Panc1 (cell line): ENCODE measurements around the gene WDR4. TPM values are rescaled to one million over a fixed set of nuclear protein-coding genes. Genes with fewer than 3 reads are reported as not detected.
"Not testable (repeated sequence)": the region's sequence is repeated elsewhere in the genome, so short reads cannot be mapped to it uniquely, and the experiment has no call there.

Source experiments
- ATAC-seq: fragments of 200-7000 bp; cut with Tn5 transposase; 2 replicates; pipeline ENCODE4 v1.9.1; 2020; ENCODE audit warnings: mild to moderate bottlenecking, moderate library complexity
- BruUV-seq: library from RNA; stranded (reverse); fragments of 400-500 nt; replicated peaks from 2 replicates; lab custom pipeline; 2021; lab: Mats Ljungman, UMichigan
- CTCF ChIA-PET: fragments of 300-600 bp; sonication (Branson Sonifier 250); formaldehyde crosslinking; loops from one replicate; lab custom pipeline; 2022; ENCODE audit warnings: antibody characterized with exemption; lab: Charles Lee
- POLR2A ChIA-PET: fragments of 300-600 bp; sonication (Branson Sonifier 250); formaldehyde crosslinking; loops from one replicate; lab custom pipeline; 2022; ENCODE audit warnings: antibody characterized with exemption; lab: Charles Lee
- DNase-seq: peaks from one replicate; pipeline ENCODE4 v3.0.0-alpha.2; 2010; ENCODE audit warnings: low read depth, low spot score
- H3K27ac ChIP-seq: 2 replicates; pipeline ENCODE4 v1.5.1; 2011; ENCODE audit warnings: mild to moderate bottlenecking, low read length, inconsistent platforms
- H3K27me3 ChIP-seq: fragments of 200-500 bp; sonication (Bioruptor generic); 2 replicates; pipeline ENCODE4 v1.6.0; 2014; ENCODE audit warnings: low read length, inconsistent platforms; ENCODE audit not compliant: control insufficient read depth, insufficient read depth
- H3K36me3 ChIP-seq: fragments of 200-500 bp; sonication (Bioruptor generic); 2 replicates; pipeline ENCODE4 v1.5.1; 2014; ENCODE audit warnings: inconsistent platforms, mild to moderate bottlenecking, low read length, moderate library complexity; ENCODE audit not compliant: control insufficient read depth, insufficient read depth
- H3K4me1 ChIP-seq: 2 replicates; pipeline ENCODE4 v1.5.1; 2011; ENCODE audit warnings: inconsistent platforms, mild to moderate bottlenecking, low read length, moderate library complexity; ENCODE audit not compliant: control insufficient read depth, insufficient read depth
- H3K4me3 ChIP-seq, 2 experiments: 2 replicates each; pipeline ENCODE4 v1.5.1; 2011 to 2012; ENCODE audit warnings: low read depth in 2 of 2, low read length in 2 of 2, mild to moderate bottlenecking in 2 of 2, inconsistent platforms in 1 of 2, moderate library complexity in 1 of 2
- H3K9me3 ChIP-seq: fragments of 200-500 bp; sonication (Bioruptor generic); 2 replicates; pipeline ENCODE4 v1.5.1; 2014; ENCODE audit warnings: low read depth, mild to moderate bottlenecking, inconsistent platforms, low read length, moderate library complexity; ENCODE audit not compliant: control insufficient read depth, insufficient read depth
- POLR2AphosphoS5 ChIP-seq: IDR thresholded peaks from 2 replicates; pipeline ENCODE4 v1.6.1; 2012; ENCODE audit warnings: mild to moderate bottlenecking, low read depth, low read length, moderate library complexity
- SIN3A ChIP-seq: IDR thresholded peaks from 2 replicates; pipeline ENCODE4 v1.6.1; 2012; ENCODE audit warnings: low read depth, mild to moderate bottlenecking, low read length, moderate library complexity, borderline replicate concordance; ENCODE audit not compliant: insufficient read depth
- TCF7L2 ChIP-seq: IDR thresholded peaks from 2 replicates; pipeline ENCODE4 v1.6.1; 2011; ENCODE audit warnings: mild to moderate bottlenecking, low read depth, low read length, inconsistent platforms
- in situ Hi-C: cut with HindIII; loops from 2 replicates; pipeline ENCODE4 v1.10.0; 2016; ENCODE audit warnings: low sequenced_read_pairs, low pct_unique_long_range_greater_than_20kb
- intact Hi-C: fragments of 100-400 bp; cut with micrococcal nuclease; formaldehyde crosslinking; loops from one replicate; pipeline ENCODE4 v1.10.0; 2022; ENCODE audit not compliant: unreplicated experiment
- total RNA-seq: library from RNA; stranded (reverse); gene quantifications from one replicate; pipeline ENCODE4 v1.2.1, GENCODE V29; 2021; ENCODE audit not compliant: unreplicated experiment
- TF ChIP-seq, protein P1 (sequence below): fragments of 450-650 bp; IDR thresholded peaks from 2 replicates; pipeline ENCODE4 v1.5.1; 2017; ENCODE audit warnings: mild to moderate bottlenecking
- TF ChIP-seq, protein P2 (sequence below), 2 experiments: IDR thresholded peaks; 2 replicates each; pipeline ENCODE4 v1.6.1; 2011 to 2012; ENCODE audit warnings: low read depth in 2 of 2, control low read depth in 1 of 2, low read length in 1 of 2, mild to moderate bottlenecking in 1 of 2, moderate library complexity in 1 of 2; ENCODE audit not compliant: insufficient read depth in 1 of 2

The WDR4 gene
- total RNA-seq, 1 experiment from 2014 or later, result 36.7 TPM

DNA sequence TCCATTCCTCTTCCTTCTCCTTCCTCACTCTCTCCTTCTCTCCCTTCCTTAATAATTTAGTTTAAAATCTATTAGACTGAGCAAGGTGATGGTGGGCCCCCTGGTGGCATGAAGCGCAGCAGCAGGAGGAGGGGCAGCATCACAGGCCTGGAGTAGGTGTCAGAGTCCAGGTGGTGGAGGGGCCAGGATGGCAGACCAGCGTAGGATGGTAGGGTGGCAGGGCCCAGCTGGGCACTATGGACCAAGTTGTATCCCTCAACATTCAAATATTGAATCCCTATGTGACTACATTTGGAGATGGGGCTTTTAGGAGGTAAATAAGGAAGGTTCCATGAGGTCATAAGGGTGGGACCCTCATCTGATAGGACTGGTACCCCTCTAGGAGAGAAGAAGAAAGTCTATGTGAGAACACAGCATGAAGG is 61.0 kb downstream of the WDR4 start:
- TF ChIP-seq POLR2AphosphoS5 (no peak), TCF7L2 (no peak)
- TF ChIP-seq, protein P1, sequence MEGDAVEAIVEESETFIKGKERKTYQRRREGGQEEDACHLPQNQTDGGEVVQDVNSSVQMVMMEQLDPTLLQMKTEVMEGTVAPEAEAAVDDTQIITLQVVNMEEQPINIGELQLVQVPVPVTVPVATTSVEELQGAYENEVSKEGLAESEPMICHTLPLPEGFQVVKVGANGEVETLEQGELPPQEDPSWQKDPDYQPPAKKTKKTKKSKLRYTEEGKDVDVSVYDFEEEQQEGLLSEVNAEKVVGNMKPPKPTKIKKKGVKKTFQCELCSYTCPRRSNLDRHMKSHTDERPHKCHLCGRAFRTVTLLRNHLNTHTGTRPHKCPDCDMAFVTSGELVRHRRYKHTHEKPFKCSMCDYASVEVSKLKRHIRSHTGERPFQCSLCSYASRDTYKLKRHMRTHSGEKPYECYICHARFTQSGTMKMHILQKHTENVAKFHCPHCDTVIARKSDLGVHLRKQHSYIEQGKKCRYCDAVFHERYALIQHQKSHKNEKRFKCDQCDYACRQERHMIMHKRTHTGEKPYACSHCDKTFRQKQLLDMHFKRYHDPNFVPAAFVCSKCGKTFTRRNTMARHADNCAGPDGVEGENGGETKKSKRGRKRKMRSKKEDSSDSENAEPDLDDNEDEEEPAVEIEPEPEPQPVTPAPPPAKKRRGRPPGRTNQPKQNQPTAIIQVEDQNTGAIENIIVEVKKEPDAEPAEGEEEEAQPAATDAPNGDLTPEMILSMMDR, result peak; percentile 72
- TF ChIP-seq, protein P2, sequence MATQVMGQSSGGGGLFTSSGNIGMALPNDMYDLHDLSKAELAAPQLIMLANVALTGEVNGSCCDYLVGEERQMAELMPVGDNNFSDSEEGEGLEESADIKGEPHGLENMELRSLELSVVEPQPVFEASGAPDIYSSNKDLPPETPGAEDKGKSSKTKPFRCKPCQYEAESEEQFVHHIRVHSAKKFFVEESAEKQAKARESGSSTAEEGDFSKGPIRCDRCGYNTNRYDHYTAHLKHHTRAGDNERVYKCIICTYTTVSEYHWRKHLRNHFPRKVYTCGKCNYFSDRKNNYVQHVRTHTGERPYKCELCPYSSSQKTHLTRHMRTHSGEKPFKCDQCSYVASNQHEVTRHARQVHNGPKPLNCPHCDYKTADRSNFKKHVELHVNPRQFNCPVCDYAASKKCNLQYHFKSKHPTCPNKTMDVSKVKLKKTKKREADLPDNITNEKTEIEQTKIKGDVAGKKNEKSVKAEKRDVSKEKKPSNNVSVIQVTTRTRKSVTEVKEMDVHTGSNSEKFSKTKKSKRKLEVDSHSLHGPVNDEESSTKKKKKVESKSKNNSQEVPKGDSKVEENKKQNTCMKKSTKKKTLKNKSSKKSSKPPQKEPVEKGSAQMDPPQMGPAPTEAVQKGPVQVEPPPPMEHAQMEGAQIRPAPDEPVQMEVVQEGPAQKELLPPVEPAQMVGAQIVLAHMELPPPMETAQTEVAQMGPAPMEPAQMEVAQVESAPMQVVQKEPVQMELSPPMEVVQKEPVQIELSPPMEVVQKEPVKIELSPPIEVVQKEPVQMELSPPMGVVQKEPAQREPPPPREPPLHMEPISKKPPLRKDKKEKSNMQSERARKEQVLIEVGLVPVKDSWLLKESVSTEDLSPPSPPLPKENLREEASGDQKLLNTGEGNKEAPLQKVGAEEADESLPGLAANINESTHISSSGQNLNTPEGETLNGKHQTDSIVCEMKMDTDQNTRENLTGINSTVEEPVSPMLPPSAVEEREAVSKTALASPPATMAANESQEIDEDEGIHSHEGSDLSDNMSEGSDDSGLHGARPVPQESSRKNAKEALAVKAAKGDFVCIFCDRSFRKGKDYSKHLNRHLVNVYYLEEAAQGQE (IDR thresholded peaks at IDR 0.05; ENCODE audit: insufficient read depth in 1 of 2, low read depth in 2 of 2, low read length in 1 of 2), result no peak
- Histone ChIP-seq H3K4me1 (no peaks in the 10 kb centered on the region), H3K9me3 (peaks cover 8% of the 10 kb centered on the region), H3K4me3 (no peak overlapping the region), H3K27ac (no peak overlapping the region), H3K27me3 (no peaks in the 10 kb centered on the region), H3K36me3 (no peaks in the 10 kb centered on the region)
- ChIA-PET POLR2A (no interaction called here), CTCF (no interaction called here)
- in situ Hi-C loops, result no loop called here
- peak; percentile 72; the same call in 1 of the 2 replicates for ATAC-seq
- intact Hi-C loops, result loop anchor here (5.0 kb wide), 1 partner anchor 226 kb away; no protein-coding TSS in a partner anchor
- no TSS peak for BruUV-seq
- DNase-seq, result no peak

DNA sequence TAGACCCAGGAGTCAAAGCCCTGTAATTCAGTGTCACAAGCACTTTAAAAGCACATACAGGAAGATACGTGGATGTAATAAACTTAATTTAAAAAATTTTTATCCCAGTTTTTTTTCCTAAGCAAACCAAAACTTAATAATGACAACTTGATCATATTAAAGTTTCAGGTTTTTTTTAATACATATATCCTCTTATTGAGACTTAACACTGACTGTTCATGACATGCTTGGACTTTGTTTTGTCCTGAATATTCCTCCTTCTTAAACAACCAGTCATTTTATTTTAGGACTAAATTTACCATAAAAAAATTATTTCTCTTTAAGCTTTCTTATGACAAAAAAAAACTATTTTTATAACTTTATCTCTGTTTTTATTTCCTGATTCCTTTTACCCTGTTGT is 64.1 kb downstream of the WDR4 start:
- ChIA-PET POLR2A (no interaction called here), CTCF (no interaction called here)
- Histone ChIP-seq H3K4me1 (no peaks in the 10 kb centered on the region), H3K36me3 (no peaks in the 10 kb centered on the region), H3K27me3 (no peaks in the 10 kb centered on the region), H3K9me3 (peaks cover 8% of the 10 kb centered on the region), H3K27ac (no peak overlapping the region), H3K4me3 (no peak overlapping the region)
- DNase-seq (no peak), ATAC-seq (no peak)
- TF ChIP-seq, protein P1, result no peak
- TF ChIP-seq SIN3A, result no peak
- no peak for TF ChIP-seq TCF7L2
- TF ChIP-seq, protein P2 (IDR thresholded peaks at IDR 0.05; ENCODE audit: insufficient read depth in 1 of 2, low read depth in 2 of 2, low read length in 1 of 2), result no peak
- TF ChIP-seq POLR2AphosphoS5, result no peak
- intact Hi-C loops (loop anchor here (5.0 kb wide), 1 partner anchor 223 kb away; no protein-coding TSS in a partner anchor), in situ Hi-C loops (no loop called here)
- no TSS peak for BruUV-seq

DNA sequence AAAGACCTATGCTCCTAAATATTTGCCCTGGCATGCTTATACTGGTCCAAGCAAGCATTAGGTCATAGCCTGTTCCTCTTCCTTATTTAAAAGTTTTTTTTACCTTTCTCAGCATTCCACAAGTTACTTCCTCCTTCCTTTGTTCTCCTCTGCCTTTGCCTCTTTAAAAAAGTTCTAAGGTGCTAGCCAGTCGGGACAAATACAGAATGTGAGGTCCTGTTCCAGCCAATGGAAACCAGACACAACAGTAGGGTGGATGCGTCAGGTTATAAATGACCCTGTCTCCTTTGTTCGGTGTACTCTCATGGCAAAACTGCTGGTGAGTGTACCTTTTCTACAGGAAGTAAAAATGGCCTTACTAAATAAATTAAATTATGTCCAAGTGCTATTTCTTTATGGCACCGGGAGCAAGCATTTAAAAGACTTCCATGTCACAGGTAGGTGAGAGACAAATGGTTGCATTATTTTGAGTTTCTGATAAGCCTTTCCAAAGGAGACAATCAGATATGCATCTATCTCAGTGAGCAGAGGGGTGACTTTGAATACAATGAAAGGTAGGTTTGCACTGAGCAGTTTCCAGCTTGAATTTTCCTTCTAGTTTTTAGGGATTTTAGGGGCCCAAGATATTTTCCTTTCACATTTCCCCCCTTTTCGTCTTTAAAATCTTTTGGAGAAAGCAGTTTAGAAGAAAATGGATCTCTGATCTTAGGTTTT is 66.7 kb downstream of the WDR4 start:
- intact Hi-C loops, DNase-seq, ATAC-seq, H3K4me3 ChIP-seq, in situ Hi-C loops, H3K27me3 ChIP-seq, POLR2A ChIA-PET, H3K9me3 ChIP-seq, H3K36me3 ChIP-seq, H3K27ac ChIP-seq, H3K4me1 ChIP-seq, BruUV-seq: not testable (repeated sequence)
- CTCF ChIA-PET, result interaction anchor here (0.6 kb wide), 1 partner anchor 769 kb away, joined by 4 read pairs; no protein-coding TSS in a partner anchor
